ENCODE measurements around the gene CLCN2.

The CLCN2 gene

GRCh38 chr3:184395320-184395660, 33.9 kb upstream of the CLCN2 start:
- DNase-seq (ENCODE audit: extremely low spot score) = no peak
- TF ChIP-seq FOXA1 (IDR thresholded peaks at IDR 0.05) = no peak
- TF ChIP-seq SUZ12 (IDR thresholded peaks at IDR 0.05) = no peak
- TF ChIP-seq LEF1 (IDR thresholded peaks at IDR 0.05; ENCODE audit: borderline replicate concordance) = no peak
- no peak for TF ChIP-seq FOXK2 (IDR thresholded peaks at IDR 0.05)
- TF ChIP-seq TARDBP (IDR thresholded peaks at IDR 0.05) = no peak
- TF ChIP-seq HDGF (IDR thresholded peaks at IDR 0.05; ENCODE audit: borderline replicate concordance) = no peak
- no peak for TF ChIP-seq BHLHE40 (IDR thresholded peaks at IDR 0.05; ENCODE audit: borderline replicate concordance)
- TF ChIP-seq NFRKB (IDR thresholded peaks at IDR 0.05) = no peak
- TF ChIP-seq ELF4 (IDR thresholded peaks at IDR 0.05) = no peak
- TF ChIP-seq PKNOX1 (IDR thresholded peaks at IDR 0.05) = no peak
- no peak for TF ChIP-seq SP1 (IDR thresholded peaks at IDR 0.05)
- no peak for TF ChIP-seq ZNF384 (IDR thresholded peaks at IDR 0.05)
- TF ChIP-seq ARNT (IDR thresholded peaks at IDR 0.05) = no peak
- no peak for TF ChIP-seq CTBP1 (IDR thresholded peaks at IDR 0.05; ENCODE audit: borderline replicate concordance)
- no peak for TF ChIP-seq FOXM1 (IDR thresholded peaks at IDR 0.05; ENCODE audit: borderline replicate concordance)
- TF ChIP-seq L3MBTL2 (conservative IDR thresholded peaks at IDR 0.05) = no peak
- CTCF ChIA-PET = no interaction called here
- POLR2A ChIA-PET = no interaction called here

- no peak for DNase-seq (ENCODE audit: extremely low spot score)
- TF ChIP-seq FOXA1 (IDR thresholded peaks at IDR 0.05) (no peak), HDGF (IDR thresholded peaks at IDR 0.05; ENCODE audit: borderline replicate concordance) (no peak), ZNF384 (IDR thresholded peaks at IDR 0.05) (no peak), FOXM1 (IDR thresholded peaks at IDR 0.05; ENCODE audit: borderline replicate concordance) (no peak), NFRKB (IDR thresholded peaks at IDR 0.05) (no peak), SP1 (IDR thresholded peaks at IDR 0.05) (no peak), PKNOX1 (IDR thresholded peaks at IDR 0.05) (no peak), ELF4 (IDR thresholded peaks at IDR 0.05) (no peak), LEF1 (IDR thresholded peaks at IDR 0.05; ENCODE audit: borderline replicate concordance) (no peak), FOXK2 (IDR thresholded peaks at IDR 0.05) (no peak), ARNT (IDR thresholded peaks at IDR 0.05) (no peak), BHLHE40 (IDR thresholded peaks at IDR 0.05; ENCODE audit: borderline replicate concordance) (no peak), SUZ12 (IDR thresholded peaks at IDR 0.05) (no peak), TARDBP (IDR thresholded peaks at IDR 0.05) (no peak), L3MBTL2 (conservative IDR thresholded peaks at IDR 0.05) (no peak), CTBP1 (IDR thresholded peaks at IDR 0.05; ENCODE audit: borderline replicate concordance) (no peak)
- POLR2A ChIA-PET = no interaction called here
- CTCF ChIA-PET = no interaction called here
Measured at GRCh38 chr3:184391266-184391665, 29.9 kb upstream of the CLCN2 start.

GRCh38 chr3:184389935-184390528, 28.6 kb upstream of the CLCN2 start:
- DNase-seq (ENCODE audit: extremely low spot score) = no peak
- CTCF ChIA-PET = no interaction called here

GRCh38 chr3:184389384-184389783, 28.0 kb upstream of the CLCN2 start:
- TF ChIP-seq SUZ12 (IDR thresholded peaks at IDR 0.05) (no peak), ZNF384 (IDR thresholded peaks at IDR 0.05) (no peak), SP1 (IDR thresholded peaks at IDR 0.05) (no peak), HDGF (IDR thresholded peaks at IDR 0.05; ENCODE audit: borderline replicate concordance) (no peak), PKNOX1 (IDR thresholded peaks at IDR 0.05) (no peak), FOXK2 (IDR thresholded peaks at IDR 0.05) (no peak), NFRKB (IDR thresholded peaks at IDR 0.05) (no peak), ARNT (IDR thresholded peaks at IDR 0.05) (no peak), BHLHE40 (IDR thresholded peaks at IDR 0.05; ENCODE audit: borderline replicate concordance) (no peak), ELF4 (IDR thresholded peaks at IDR 0.05) (no peak), LEF1 (IDR thresholded peaks at IDR 0.05; ENCODE audit: borderline replicate concordance) (no peak), TARDBP (IDR thresholded peaks at IDR 0.05) (no peak), L3MBTL2 (conservative IDR thresholded peaks at IDR 0.05) (no peak), FOXA1 (IDR thresholded peaks at IDR 0.05) (no peak)
- DNase-seq (ENCODE audit: extremely low spot score) = no peak
- POLR2A ChIA-PET = no interaction called here
- CTCF ChIA-PET = no interaction called here

More at GRCh38 chr3:184389935-184390528, 28.6 kb upstream of the CLCN2 start:
- TF ChIP-seq NFRKB (IDR thresholded peaks at IDR 0.05) = no peak
- TF ChIP-seq CTBP1 (IDR thresholded peaks at IDR 0.05; ENCODE audit: borderline replicate concordance) = no peak
- TF ChIP-seq SUZ12 (IDR thresholded peaks at IDR 0.05) = no peak
- TF ChIP-seq BHLHE40 (IDR thresholded peaks at IDR 0.05; ENCODE audit: borderline replicate concordance) = no peak
- TF ChIP-seq SP1 (IDR thresholded peaks at IDR 0.05) = no peak
- TF ChIP-seq FOXM1 (IDR thresholded peaks at IDR 0.05; ENCODE audit: borderline replicate concordance) = no peak
- no peak for TF ChIP-seq ZNF384 (IDR thresholded peaks at IDR 0.05)
- TF ChIP-seq ARNT (IDR thresholded peaks at IDR 0.05) = no peak
- TF ChIP-seq L3MBTL2 (conservative IDR thresholded peaks at IDR 0.05) = no peak
- TF ChIP-seq PKNOX1 (IDR thresholded peaks at IDR 0.05) = no peak
- TF ChIP-seq HDGF (IDR thresholded peaks at IDR 0.05; ENCODE audit: borderline replicate concordance) = no peak
- TF ChIP-seq TARDBP (IDR thresholded peaks at IDR 0.05) = no peak
- no peak for TF ChIP-seq FOXA1 (IDR thresholded peaks at IDR 0.05)
- TF ChIP-seq FOXK2 (IDR thresholded peaks at IDR 0.05) = no peak
- no peak for TF ChIP-seq ELF4 (IDR thresholded peaks at IDR 0.05)
- no peak for TF ChIP-seq LEF1 (IDR thresholded peaks at IDR 0.05; ENCODE audit: borderline replicate concordance)
- POLR2A ChIA-PET = interaction anchor here (1.1 kb wide), 1 partner anchor 18 kb away, joined by 3 read pairs; no protein-coding TSS in a partner anchor

- POLR2A ChIA-PET = no interaction called here
- TF ChIP-seq SP1 (IDR thresholded peaks at IDR 0.05) (no peak), NFRKB (IDR thresholded peaks at IDR 0.05) (no peak), LEF1 (IDR thresholded peaks at IDR 0.05; ENCODE audit: borderline replicate concordance) (no peak), CTBP1 (IDR thresholded peaks at IDR 0.05; ENCODE audit: borderline replicate concordance) (no peak), HDGF (IDR thresholded peaks at IDR 0.05; ENCODE audit: borderline replicate concordance) (no peak), ELF4 (IDR thresholded peaks at IDR 0.05) (no peak), FOXA1 (IDR thresholded peaks at IDR 0.05) (no peak), PKNOX1 (IDR thresholded peaks at IDR 0.05) (no peak), FOXM1 (IDR thresholded peaks at IDR 0.05; ENCODE audit: borderline replicate concordance) (no peak)
- no peak for DNase-seq (ENCODE audit: extremely low spot score)
- CTCF ChIA-PET = no interaction called here
Measured at GRCh38 chr3:184388936-184389230, 27.5 kb upstream of the CLCN2 start.

Measured in HEK293T (cell line).